Measurements from ENCODE around the gene CES2.

DNA sequence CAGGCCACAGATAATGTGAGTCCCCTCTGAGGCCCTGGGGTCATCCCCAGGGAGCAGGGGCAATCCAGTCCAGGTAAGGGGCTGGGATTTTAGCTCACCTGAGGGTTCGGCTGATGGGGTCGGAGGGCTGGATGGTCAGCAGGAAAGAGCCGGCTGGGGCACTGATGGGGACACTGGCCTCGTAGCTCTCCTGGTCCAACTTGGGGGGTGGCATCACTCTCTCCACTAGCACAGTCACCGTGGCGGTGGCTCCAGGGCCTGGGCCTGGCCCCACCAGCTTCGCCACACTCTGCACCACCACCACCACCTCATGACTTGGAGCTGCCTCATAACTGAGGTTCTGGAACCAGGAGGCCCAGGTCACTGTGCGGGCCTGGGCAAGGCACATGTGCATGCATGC, 23.5 kb upstream of the CES2 start:
- TF ChIP-seq POLR2A (IDR thresholded peaks at IDR 0.05; ENCODE audit: low read depth, low read length), result no peak
- TF ChIP-seq EZH2 (IDR thresholded peaks at IDR 0.05; ENCODE audit: borderline replicate concordance, low read depth, low read length, severe bottlenecking), result no peak
- TF ChIP-seq, protein P1, sequence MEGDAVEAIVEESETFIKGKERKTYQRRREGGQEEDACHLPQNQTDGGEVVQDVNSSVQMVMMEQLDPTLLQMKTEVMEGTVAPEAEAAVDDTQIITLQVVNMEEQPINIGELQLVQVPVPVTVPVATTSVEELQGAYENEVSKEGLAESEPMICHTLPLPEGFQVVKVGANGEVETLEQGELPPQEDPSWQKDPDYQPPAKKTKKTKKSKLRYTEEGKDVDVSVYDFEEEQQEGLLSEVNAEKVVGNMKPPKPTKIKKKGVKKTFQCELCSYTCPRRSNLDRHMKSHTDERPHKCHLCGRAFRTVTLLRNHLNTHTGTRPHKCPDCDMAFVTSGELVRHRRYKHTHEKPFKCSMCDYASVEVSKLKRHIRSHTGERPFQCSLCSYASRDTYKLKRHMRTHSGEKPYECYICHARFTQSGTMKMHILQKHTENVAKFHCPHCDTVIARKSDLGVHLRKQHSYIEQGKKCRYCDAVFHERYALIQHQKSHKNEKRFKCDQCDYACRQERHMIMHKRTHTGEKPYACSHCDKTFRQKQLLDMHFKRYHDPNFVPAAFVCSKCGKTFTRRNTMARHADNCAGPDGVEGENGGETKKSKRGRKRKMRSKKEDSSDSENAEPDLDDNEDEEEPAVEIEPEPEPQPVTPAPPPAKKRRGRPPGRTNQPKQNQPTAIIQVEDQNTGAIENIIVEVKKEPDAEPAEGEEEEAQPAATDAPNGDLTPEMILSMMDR (IDR thresholded peaks at IDR 0.05; ENCODE audit: extremely low read depth in 1 of 2, insufficient read depth in 1 of 2, low read depth in 1 of 2, low read length in 2 of 2), result no peak
- no peak for TF ChIP-seq FOS (IDR thresholded peaks at IDR 0.05; ENCODE audit: borderline replicate concordance, insufficient read depth, low read length)
- TF ChIP-seq MYC (IDR thresholded peaks at IDR 0.05; ENCODE audit: low read depth, low read length), result no peak
- no peak for TF ChIP-seq GATA2 (IDR thresholded peaks at IDR 0.05; ENCODE audit: insufficient read depth, insufficient read length, low read depth, low read length)
- TF ChIP-seq JUN (IDR thresholded peaks at IDR 0.05; ENCODE audit: borderline replicate concordance, insufficient read depth, insufficient read length, low read depth), result no peak
- TF ChIP-seq MAX (IDR thresholded peaks at IDR 0.05; ENCODE audit: insufficient read depth, insufficient read length), result no peak
- TF ChIP-seq POLR2AphosphoS5 (IDR thresholded peaks at IDR 0.05; ENCODE audit: insufficient read depth, low read depth, low read length), result no peak

Data from endothelial cell of umbilical vein (primary cell).